Measurements from ENCODE around the gene SLC39A2.
"Not testable (repeated sequence)": the region's sequence is repeated elsewhere in the genome, so short reads cannot be mapped to it uniquely, and the experiment has no call there.

Gene SLC39A2

GRCh38 chr14:21025371-21026273 lies 26.5 kb downstream of the SLC39A2 start:
- DNase-seq (ENCODE audit: low spot score) = peak; percentile 83

GRCh38 chr14:21026274-21026987 lies 27.3 kb downstream of the SLC39A2 start:
- DNase-seq (ENCODE audit: low spot score) = peak; percentile 94

GRCh38 chr14:21026988-21027315 lies 27.9 kb downstream of the SLC39A2 start:
- no peak for DNase-seq (ENCODE audit: low spot score)

DNA sequence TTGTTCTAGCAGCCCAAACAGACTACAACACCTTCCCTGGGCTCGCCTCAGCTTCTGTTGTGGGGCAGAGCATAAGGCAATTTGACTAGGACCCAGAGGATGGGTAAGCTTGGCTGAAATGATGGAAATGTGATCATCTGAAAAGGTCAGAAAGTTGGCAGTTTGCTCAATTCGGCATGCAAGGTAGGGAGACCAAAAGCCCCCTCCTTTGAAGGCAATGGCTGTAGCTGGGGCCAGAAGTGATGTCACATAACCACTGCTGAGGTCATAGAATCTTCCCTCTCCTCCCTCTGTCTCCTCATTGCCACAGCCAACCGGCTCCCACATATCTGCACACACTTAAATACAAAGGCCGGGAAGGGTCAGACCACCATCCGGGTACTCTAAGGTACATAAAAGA lies 30.8 kb downstream of the SLC39A2 start, which contains the start of gene TPPP2:
Gene TPPP2, plus strand, starts transcription at position 301 of the 400 bp plus-strand sequence. CDS start 365 bp downstream, outside the sequence.
- no peak for DNase-seq (ENCODE audit: low spot score)

GRCh38 chr14:21030531-21030930 lies 31.4 kb downstream of the SLC39A2 start:
- no peak for DNase-seq (ENCODE audit: low spot score)

DNA sequence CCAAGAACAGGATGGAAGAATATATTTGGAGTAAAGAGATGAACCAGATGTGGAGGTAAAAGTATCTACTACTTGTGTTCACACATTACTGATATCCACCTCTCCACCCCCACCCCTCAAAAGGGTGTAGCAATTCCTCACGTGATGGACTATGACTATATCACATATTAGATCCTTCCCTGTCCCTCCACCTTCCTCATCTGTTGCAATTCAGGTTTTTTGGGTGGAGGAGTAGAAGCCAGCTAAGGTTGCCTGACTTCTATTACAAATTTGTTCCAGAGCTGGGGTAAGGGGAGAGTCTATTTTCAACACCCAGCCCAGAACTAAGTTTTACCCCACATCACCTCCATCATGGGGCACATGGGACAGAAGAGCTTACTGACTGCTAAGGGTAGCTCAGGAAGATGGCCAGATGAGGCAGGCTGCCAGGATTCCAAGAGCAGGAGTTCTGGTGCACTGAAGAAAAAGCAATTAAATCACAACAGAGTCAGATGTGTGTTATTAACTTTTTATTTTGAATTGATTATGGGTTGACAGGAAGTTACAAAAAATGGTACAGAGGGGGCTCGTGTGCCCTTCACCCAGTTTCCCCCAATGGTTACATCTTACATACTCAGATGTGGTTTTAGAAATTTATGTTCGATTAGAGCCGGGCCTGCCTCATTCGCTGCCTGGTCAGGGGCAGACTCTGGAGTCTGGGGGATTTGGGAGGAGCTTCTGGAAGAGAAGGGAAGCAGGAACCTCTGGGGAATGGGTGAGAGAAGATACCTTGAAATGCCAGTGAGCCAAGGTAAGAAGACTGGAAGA lies 33.4 kb downstream of the SLC39A2 start:
- DNase-seq (ENCODE audit: low spot score) = no peak

DNA sequence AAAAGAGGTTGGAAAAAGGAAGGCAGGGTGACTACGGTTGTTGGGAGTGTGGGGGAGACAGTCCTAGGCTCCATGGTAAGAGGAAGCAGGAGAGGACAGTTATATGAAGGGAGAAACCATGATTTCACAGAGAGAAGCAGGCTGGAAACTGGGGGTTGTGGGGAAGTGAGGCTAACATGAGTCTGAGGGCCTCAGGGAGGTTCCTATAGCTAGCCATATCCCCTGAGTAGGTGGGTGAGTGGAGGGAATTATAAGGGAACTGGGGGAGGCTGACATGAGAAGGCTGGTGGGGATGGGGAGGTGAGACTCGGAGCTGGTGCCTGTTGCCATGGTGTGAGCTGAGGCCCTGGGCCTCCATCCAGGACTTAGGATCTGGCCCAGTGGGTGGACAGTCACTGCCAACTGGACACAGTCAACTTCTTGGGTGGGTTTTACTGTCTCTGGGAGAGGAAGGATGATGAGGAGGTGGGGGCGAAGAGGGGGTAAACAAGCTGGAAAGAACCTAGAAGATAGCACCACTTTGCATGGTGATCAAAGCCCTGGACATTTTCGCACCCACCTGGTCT lies 34.1 kb downstream of the SLC39A2 start:
- peak; percentile 44 for DNase-seq (ENCODE audit: low spot score)

GRCh38 chr14:21034707-21035106 lies 35.6 kb downstream of the SLC39A2 start, which contains the start of gene RNASE13:
TSS of gene RNASE13 (minus strand) at chr14:21034807. CDS start at chr14:21034288, 519 bp downstream.
- DNase-seq (ENCODE audit: low spot score) = no peak

DNA sequence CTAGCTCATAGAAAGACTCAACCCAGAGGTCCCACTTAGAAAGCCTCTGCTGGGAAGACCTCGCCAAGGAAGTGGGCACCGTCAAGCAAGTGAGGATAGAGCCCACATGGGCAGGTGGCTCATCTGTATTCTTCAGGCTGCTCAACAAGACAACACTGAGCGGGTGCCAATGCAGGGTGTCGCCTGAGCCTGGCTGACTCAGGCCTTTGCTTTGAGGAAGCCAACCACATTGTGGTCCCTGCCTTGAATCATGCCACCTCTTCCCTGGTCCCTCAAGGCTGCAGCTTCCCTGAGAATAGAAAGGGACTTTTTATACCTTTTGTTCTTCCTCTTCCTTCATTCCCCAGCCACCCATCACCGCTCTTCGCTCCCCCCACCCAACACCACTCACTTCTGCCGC lies 37.7 kb downstream of the SLC39A2 start:
- DNase-seq (ENCODE audit: low spot score) = peak; percentile 44

DNA sequence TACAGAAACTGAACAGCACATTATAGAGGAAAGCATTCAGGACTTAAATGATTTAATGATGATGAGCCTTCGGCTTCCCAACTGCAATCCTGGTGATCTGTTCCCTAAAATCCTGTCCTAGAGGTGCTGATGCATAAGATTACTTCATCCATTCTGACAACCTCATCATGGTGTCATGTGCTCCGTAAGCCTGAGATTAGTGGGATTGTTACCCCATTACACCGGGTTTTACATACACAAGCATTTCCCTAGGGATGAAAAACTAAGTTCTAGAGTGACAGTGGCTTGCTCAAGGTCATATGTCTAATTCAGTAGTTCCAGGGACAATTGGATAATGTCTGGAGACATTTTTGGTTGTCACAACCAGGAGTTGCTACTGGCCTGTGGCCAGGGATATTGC lies 38.1 kb downstream of the SLC39A2 start:
- DNase-seq (ENCODE audit: low spot score) = no peak

DNA sequence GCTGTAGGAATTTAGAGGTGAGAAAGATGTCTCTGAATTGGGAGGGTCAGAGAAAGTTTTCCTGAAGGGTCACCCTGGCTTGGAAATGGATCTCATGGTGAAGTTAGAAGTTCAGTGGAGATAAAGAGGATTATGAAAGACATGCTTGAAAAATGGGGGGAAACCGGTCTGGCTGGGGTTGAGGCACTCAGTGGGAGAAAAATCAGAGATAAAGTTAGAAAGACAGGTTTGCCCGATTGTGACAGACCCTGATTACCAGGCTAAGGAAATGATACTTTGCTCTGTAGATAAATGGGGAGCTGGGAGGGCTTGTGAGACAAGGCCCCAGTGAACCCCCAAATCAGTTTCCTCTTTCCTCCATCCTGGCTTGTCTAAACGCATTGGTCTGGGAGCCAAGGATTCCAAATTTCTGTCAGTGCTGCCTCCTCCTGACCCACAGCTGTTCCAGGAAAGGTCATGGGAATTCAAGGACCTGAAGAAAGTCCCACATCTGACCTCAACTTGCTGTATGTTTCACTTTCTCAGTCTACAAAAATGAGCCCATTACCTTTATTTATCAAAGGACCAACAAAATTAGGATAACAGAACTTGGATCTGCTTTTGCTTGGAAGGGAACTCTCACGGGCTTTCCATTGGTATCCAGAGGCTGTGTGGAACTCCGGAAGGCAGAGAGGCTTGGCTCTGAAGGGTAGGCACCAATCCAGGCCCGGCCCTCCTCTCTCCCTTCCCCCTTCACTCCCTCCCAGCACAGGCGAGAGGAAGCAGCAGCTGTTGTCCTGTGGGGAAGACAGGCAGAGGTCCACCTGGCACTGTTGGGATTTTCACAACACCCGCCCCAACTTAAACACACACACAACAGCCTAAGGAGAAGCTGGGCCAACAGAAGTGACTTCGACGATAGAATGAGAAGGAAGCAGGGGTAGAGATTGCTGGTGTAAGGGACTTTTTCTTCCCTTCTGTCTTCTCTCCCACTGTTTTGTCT lies 39.6 kb downstream of the SLC39A2 start:
- DNase-seq (ENCODE audit: low spot score) = peak; percentile 94

DNA sequence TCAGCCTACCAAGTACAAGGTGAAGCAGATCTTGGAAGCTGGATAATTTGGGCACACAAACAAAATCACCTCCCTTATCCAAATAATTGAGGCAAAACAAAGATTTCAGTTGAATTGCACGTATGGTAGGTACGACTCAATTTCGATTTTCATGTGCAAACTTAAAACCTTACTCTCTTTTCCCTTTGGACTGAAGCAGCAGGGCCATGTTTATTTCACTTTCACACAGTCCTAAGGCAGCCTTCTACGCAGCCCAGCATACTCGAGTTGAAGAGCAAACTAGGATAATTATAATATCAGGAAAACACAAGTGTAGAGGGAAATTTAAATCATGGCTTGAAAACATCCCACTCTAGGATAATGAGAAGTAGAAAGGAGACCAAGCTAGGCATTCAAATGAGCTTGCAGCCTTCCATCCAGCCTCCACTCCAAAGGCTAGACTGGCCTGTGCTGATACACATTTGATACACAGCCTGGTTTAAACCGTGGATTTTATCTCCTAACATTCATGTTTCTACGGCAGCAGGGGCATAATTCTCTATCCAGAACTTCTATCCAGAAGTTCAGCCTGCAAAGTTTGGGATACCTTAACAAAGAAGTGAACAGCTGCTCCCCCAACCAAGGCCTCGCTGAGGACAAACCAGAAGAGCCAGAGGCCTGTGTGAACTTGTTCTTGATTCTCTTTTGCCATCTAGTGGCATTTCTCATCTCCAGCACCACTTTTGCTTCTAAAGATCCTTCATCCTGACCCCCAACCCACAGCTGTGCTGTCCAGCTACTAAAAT lies 40.7 kb downstream of the SLC39A2 start:
- DNase-seq (ENCODE audit: low spot score) = peak; percentile 90

- no peak for DNase-seq (ENCODE audit: low spot score)
Measured at GRCh38 chr14:21040370-21040925, 41.4 kb downstream of the SLC39A2 start.

DNA sequence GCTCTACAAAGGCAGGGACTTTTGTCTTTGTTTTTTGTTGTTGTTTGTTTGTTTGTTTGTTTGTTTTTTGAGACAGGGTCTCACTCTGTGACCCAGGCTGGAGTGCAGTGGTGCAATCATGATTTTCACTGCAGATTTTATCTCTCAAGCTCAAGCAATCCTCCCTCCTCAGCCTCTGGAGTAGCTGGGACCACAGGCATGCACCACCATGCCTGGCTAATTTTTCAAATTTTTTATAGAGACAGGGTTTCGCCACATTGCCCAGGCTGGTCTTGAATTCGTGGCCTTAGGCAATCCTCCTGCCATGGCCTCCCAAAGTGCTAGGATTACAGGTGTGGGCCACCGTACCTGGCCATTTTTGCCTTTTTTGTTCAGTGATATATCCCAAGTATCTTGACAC lies 41.8 kb downstream of the SLC39A2 start:
- DNase-seq (ENCODE audit: low spot score) = not testable (repeated sequence)

DNA sequence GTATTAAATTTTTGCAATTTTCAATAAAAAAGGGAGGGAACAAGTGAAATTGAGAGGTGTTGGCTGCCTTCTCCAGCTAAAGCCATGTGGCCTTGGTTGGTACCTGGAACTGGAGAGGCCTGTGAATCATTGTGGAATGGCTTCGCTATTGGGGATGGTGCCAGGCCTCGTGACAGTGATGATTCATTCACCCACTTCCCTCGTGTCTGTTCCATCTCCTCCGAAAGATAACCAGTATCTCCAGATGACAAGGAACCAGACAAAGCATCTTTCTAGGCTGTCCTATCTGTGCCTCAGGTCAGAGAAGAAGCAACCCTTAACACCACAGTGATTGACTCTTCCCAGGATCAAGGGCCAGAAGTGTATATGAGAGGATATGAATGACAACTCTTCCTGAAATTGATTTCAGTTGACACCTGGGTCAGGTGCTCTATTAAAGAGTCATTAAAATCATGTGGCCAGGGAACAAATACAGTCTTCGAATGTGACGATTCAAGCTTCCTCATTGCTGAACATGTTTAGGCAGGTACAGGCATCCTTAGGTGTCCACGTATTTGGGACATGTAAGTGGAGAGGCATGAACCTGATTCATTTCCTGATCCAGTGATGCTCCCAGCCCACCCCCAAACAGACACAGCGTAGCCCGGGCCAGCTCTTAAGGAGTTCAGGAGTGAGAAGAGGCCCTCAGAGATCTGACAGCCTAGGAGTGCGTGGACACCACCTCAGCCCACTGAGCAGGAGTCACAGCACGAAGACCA lies 42.8 kb downstream of the SLC39A2 start, which contains the start of gene RNASE7:
Gene RNASE7, plus strand, starts transcription at position 687 of the 758 bp plus-strand sequence. CDS start 631 bp downstream, outside the sequence.
- DNase-seq (ENCODE audit: low spot score) = no peak

DNA sequence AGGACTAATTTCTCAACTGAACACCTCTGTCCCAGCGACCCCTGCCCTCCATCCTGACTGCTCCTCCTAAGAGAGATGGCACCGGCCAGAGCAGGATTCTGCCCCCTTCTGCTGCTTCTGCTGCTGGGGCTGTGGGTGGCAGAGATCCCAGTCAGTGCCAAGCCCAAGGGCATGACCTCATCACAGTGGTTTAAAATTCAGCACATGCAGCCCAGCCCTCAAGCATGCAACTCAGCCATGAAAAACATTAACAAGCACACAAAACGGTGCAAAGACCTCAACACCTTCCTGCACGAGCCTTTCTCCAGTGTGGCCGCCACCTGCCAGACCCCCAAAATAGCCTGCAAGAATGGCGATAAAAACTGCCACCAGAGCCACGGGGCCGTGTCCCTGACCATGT lies 43.8 kb downstream of the SLC39A2 start:
- peak; percentile 82 for DNase-seq (ENCODE audit: low spot score)

DNA sequence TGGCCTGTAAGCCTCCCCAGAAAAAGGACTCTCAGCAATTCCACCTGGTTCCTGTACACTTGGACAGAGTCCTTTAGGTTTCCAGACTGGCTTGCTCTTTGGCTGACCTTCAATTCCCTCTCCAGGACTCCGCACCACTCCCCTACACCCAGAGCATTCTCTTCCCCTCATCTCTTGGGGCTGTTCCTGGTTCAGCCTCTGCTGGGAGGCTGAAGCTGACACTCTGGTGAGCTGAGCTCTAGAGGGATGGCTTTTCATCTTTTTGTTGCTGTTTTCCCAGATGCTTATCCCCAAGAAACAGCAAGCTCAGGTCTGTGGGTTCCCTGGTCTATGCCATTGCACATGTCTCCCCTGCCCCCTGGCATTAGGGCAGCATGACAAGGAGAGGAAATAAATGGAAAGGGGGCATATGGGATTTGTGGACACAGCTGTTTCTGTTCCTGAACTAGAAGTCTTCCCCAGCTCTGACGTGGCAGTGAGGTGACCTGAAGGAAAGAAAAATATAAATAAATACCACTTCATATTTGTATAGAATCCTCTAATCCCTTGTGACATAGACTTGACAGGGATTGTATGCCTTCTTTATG lies 44.4 kb downstream of the SLC39A2 start:
- no peak for DNase-seq (ENCODE audit: low spot score)

GRCh38 chr14:21043974-21044618 lies 45.0 kb downstream of the SLC39A2 start:
- DNase-seq (ENCODE audit: low spot score) = no peak
